SU-DHL-6 (cell line): ENCODE results near the gene UBE2F.

ENCODE experiments used
- H2AFZ ChIP-seq: fragments of 200-600 bp; sonication (generic); 2 replicates; pipeline ENCODE4 v1.6.1; 2014; ENCODE audit warnings: low read depth, mild to moderate bottlenecking, moderate library complexity, mixed read lengths, antibody characterized with exemption, low read length; ENCODE audit not compliant: severe bottlenecking
- H3F3A ChIP-seq: fragments of 200-600 bp; shearing (Covaris generic); 2 replicates; pipeline ENCODE4 v1.6.0; 2016; ENCODE audit warnings: antibody characterized with exemption, mild to moderate bottlenecking; ENCODE audit not compliant: insufficient read depth
- H3K27ac ChIP-seq: fragments of 200-600 bp; sonication (generic); 2 replicates; pipeline ENCODE4 v1.5.1; 2016; ENCODE audit warnings: low read depth, mild to moderate bottlenecking, low read length, moderate library complexity, mixed read lengths
- H3K27me3 ChIP-seq: fragments of 200-600 bp; sonication (generic), shearing (Covaris generic); 2 replicates; pipeline ENCODE4 v1.6.0; 2014; ENCODE audit warnings: mild to moderate bottlenecking, low read length
- H3K36me3 ChIP-seq: fragments of 200-600 bp; sonication (generic); 2 replicates; pipeline ENCODE4 v1.6.1; 2014; ENCODE audit warnings: mild to moderate bottlenecking, low read length, mixed read lengths
- H3K4me2 ChIP-seq: fragments of 300-600, 200-600 bp; shearing (Covaris generic), sonication (generic); 2 replicates; pipeline ENCODE4 v1.6.0; 2014; ENCODE audit warnings: low read length, low read depth, mild to moderate bottlenecking; ENCODE audit not compliant: poor library complexity, severe bottlenecking
- H3K4me3 ChIP-seq: fragments of 200-600 bp; sonication (generic); 2 replicates; pipeline ENCODE4 v1.5.1; 2014; ENCODE audit warnings: antibody characterized with exemption, low read length, mild to moderate bottlenecking, mixed read lengths; ENCODE audit not compliant: insufficient read depth, poor library complexity, severe bottlenecking
- H3K79me2 ChIP-seq: fragments of 200-600 bp; sonication (generic); 2 replicates; pipeline ENCODE4 v1.6.1; 2014; ENCODE audit warnings: mild to moderate bottlenecking, low read length, moderate library complexity; ENCODE audit not compliant: insufficient read depth
- H3K9ac ChIP-seq: fragments of 200-600 bp; sonication (generic); 2 replicates; pipeline ENCODE4 v1.7.0; 2014; ENCODE audit warnings: mild to moderate bottlenecking, low read length
- H3K9me2 ChIP-seq: fragments of 200-600 bp; sonication (generic); replicated peaks from 2 replicates; pipeline ENCODE4 v1.6.1; 2014; ENCODE audit warnings: low read length; ENCODE audit not compliant: insufficient read depth
- H3K9me3 ChIP-seq: fragments of 200-600 bp; sonication (generic); 2 replicates; pipeline ENCODE4 v1.6.1; 2014; ENCODE audit warnings: low read length, mixed read lengths; ENCODE audit not compliant: insufficient read depth
- H4K20me1 ChIP-seq: fragments of 200-600 bp; sonication (generic); 2 replicates; pipeline ENCODE4 v1.6.1; 2014; ENCODE audit warnings: low read depth, mild to moderate bottlenecking, antibody characterized with exemption, low read length, moderate library complexity, mixed read lengths
- CTCF ChIP-seq: fragments of 200-600 bp; sonication (generic); IDR thresholded peaks from one replicate; pipeline ENCODE4 v1.5.1; 2017; ENCODE audit warnings: antibody characterized with exemption, mild to moderate bottlenecking, low read length, moderate library complexity; ENCODE audit not compliant: insufficient read depth, poor library complexity, severe bottlenecking
- EZH2phosphoT487 ChIP-seq: fragments of 200-600 bp; sonication (generic), shearing (Covaris generic); conservative IDR thresholded peaks from 2 replicates; pipeline ENCODE4 v1.6.1; 2018; ENCODE audit warnings: mild to moderate bottlenecking, antibody characterized with exemption, low read length, moderate library complexity, mixed read lengths

The UBE2F gene

GRCh38 chr2:238043851-238044250 lies 77.0 kb downstream of the UBE2F start:
- no peak overlapping the region for H2AFZ ChIP-seq
- H3K9me2 ChIP-seq = no peaks in the 10 kb centered on the region
- H3K4me3 ChIP-seq = no peak overlapping the region
- no peaks in the 10 kb centered on the region for H4K20me1 ChIP-seq
- H3K9ac ChIP-seq = no peak overlapping the region
- no peaks in the 10 kb centered on the region for H3K9me3 ChIP-seq
- no peaks in the 10 kb centered on the region for H3K79me2 ChIP-seq
- no peaks in the 10 kb centered on the region for H3K36me3 ChIP-seq
- no peak for TF ChIP-seq CTCF
- no peak for TF ChIP-seq EZH2phosphoT487
- no peaks in the 10 kb centered on the region for H3K27me3 ChIP-seq
- no peaks in the 10 kb centered on the region for H3F3A ChIP-seq
- no peak overlapping the region for H3K27ac ChIP-seq
- no peak overlapping the region for H3K4me2 ChIP-seq

GRCh38 chr2:238045575-238045974 lies 78.8 kb downstream of the UBE2F start:
- H3K9ac ChIP-seq = no peak overlapping the region
- no peaks in the 10 kb centered on the region for H3F3A ChIP-seq
- no peak overlapping the region for H2AFZ ChIP-seq
- TF ChIP-seq EZH2phosphoT487 (no peak), CTCF (no peak)
- H3K36me3 ChIP-seq = no peaks in the 10 kb centered on the region
- H3K9me3 ChIP-seq = no peaks in the 10 kb centered on the region
- H3K4me2 ChIP-seq = no peak overlapping the region
- H3K9me2 ChIP-seq = no peaks in the 10 kb centered on the region
- no peaks in the 10 kb centered on the region for H3K79me2 ChIP-seq
- H3K27me3 ChIP-seq = no peaks in the 10 kb centered on the region
- no peak overlapping the region for H3K4me3 ChIP-seq
- no peaks in the 10 kb centered on the region for H4K20me1 ChIP-seq
- H3K27ac ChIP-seq = no peak overlapping the region

- Histone ChIP-seq H3K9me3 (no peaks in the 10 kb centered on the region), H3F3A (no peaks in the 10 kb centered on the region), H3K4me3 (no peak overlapping the region), H3K27ac (no peak overlapping the region), H4K20me1 (no peaks in the 10 kb centered on the region), H3K36me3 (no peaks in the 10 kb centered on the region), H3K4me2 (no peak overlapping the region), H3K79me2 (no peaks in the 10 kb centered on the region), H3K9me2 (no peaks in the 10 kb centered on the region), H2AFZ (no peak overlapping the region), H3K27me3 (no peaks in the 10 kb centered on the region), H3K9ac (no peak overlapping the region)
- TF ChIP-seq CTCF = no peak
- no peak for TF ChIP-seq EZH2phosphoT487
Measured at GRCh38 chr2:238046725-238047270, 80.0 kb downstream of the UBE2F start.
